BLaER1 treated with 17β-estradiol and CSF1 and Interleukin-3, amounts not matched to agents 10 nM and 100 nM (cell line): Measurements from ENCODE around the gene GREB1.

Experiments
- H3K27ac ChIP-seq, 11 experiments: shearing (Covaris generic); formaldehyde crosslinking; 2 replicates each; pipeline ENCODE4 v1.8.1; 2022
- H3K27me3 ChIP-seq, 11 experiments: shearing (Covaris generic); formaldehyde crosslinking; 2 replicates each; pipeline ENCODE4 v1.8.1; 2022
- H3K36me3 ChIP-seq, 11 experiments: shearing (Covaris generic); formaldehyde crosslinking; 2 replicates each; pipeline ENCODE4 v1.8.1; 2022
- H3K4me1 ChIP-seq, 10 experiments: shearing (Covaris generic); formaldehyde crosslinking; 2 replicates each; pipeline ENCODE4 v1.8.1; 2022
- H3K4me2 ChIP-seq, 11 experiments: shearing (Covaris generic); formaldehyde crosslinking; 2 replicates each; pipeline ENCODE4 v1.8.1; 2022
- H3K4me3 ChIP-seq, 10 experiments: shearing (Covaris generic); formaldehyde crosslinking; 2 replicates each; pipeline ENCODE4 v1.8.1; 2022
- H3K9ac ChIP-seq, 11 experiments: shearing (Covaris generic); formaldehyde crosslinking; 2 replicates each; pipeline ENCODE4 v1.8.1; 2022
- H3K9me3 ChIP-seq, 11 experiments: shearing (Covaris generic); formaldehyde crosslinking; replicated peaks in 1 of 11; 2 replicates each; pipeline ENCODE4 v1.8.1; 2022
- H4K20me1 ChIP-seq, 11 experiments: shearing (Covaris generic); formaldehyde crosslinking; 2 replicates each; pipeline ENCODE4 v1.8.1; 2022
- Cebpa-rat ChIP-seq, 11 experiments: shearing (Covaris generic); IDR thresholded peaks; 2 replicates each; pipeline ENCODE4 v1.8.1; 2022

Gene GREB1

DNA sequence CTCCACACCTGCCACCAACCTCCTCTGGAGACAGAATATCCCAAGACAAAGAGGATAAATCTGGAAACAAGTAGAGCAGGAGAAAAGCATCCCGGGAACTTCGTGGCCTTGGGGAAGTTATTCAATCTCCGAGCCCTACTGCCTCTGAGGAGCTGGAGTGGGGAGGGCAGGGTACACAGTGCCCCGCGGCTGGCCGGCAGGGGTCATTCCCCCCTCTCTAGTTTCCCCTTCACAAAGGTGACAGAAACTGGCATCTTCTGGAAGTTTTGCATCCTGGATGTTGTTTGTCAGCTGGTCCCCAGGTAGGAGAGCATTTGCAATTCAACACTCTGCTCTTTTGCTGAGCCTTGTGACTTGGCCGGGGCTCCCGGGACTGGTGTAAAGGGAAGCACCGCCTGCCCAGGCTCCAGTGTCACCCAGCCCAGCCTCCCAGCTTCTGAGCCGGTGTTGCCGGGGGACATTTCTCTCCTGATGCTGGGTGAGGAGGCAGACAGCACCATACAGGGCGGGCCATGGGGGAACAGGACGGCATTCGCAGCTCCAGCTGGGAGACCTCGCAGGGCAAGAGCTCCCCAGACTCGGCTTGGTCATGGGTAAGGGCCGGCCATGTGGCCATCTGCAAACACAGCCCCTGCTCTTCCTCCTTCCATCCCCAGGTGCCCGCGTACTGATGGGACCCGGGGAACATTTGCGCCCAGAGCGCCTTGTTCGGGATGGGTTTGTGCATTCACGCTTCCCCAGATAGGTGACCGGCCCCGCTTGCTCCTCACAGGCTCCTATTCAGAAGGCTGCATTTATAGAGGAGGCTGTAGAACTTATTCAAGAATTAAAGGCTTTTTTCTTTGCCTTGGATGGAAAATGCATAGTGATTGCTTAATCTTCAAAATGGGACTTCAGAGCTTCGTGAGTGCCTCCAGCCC is 143.6 kb downstream of the GREB1 start:
- no peak overlapping the region for H3K4me2 ChIP-seq
- H3K9ac ChIP-seq: no peak overlapping the region
- H3K4me3 ChIP-seq: no peak overlapping the region
- no peaks in the 10 kb centered on the region; a peak in 1 of 22 replicates for H3K27me3 ChIP-seq
- no peaks in the 10 kb centered on the region; a peak in 1 of 22 replicates for H4K20me1 ChIP-seq
- peaks cover 4 to 16% (median 10%) of the 10 kb centered on the region in 10 experiments; a peak in 17 of 20 replicates for H3K4me1 ChIP-seq
- TF ChIP-seq Cebpa-rat (IDR thresholded peaks at IDR 0.05): no peak
- H3K9me3 ChIP-seq: no peaks in the 10 kb centered on the region
- H3K36me3 ChIP-seq: no peaks in the 10 kb centered on the region
- no peak overlapping the region for H3K27ac ChIP-seq

DNA sequence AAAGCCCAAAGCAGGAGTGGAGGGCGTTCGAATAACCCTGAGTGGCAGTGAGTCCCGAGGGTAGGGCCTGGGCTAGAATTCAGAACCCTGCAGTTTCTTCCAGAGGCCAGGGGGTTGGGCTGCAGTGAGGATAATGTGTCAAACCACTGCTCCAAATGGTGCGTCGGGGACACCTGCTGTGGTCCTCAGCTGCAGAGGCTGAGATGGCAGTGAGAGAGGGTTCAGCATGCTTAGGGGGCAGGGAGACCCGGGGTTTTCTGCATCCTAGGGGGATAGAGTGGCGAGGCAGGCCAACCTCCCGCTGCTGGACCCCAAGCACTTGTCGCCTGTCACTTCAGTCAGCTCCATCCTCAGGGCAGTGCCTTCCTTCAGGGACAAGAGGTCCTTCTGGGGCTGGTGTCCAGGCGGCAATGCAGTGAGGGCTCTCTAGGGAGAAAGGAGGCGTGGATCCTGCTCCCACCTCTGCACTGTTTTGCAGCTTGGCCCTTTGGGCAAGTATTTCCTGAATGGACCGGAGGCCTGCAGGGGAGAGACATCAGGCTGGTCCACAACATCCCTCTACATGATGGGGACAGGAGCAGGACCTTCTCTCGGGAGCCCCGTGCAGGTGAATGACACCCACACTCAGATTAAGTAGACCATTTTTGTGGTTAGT is 144.6 kb downstream of the GREB1 start:
- Histone ChIP-seq H3K27ac (no peak overlapping the region), H3K9me3 (no peaks in the 10 kb centered on the region), H3K4me1 (peaks cover 0 to 13% (median 7%) of the 10 kb centered on the region in 10 experiments; a peak in 12 of 20 replicates), H3K4me3 (no peak overlapping the region), H3K36me3 (no peaks in the 10 kb centered on the region), H3K27me3 (no peaks in the 10 kb centered on the region; a peak in 1 of 22 replicates), H4K20me1 (no peaks in the 10 kb centered on the region; a peak in 1 of 22 replicates), H3K4me2 (no peak overlapping the region), H3K9ac (no peak overlapping the region)
- TF ChIP-seq Cebpa-rat (IDR thresholded peaks at IDR 0.05): no peak

DNA sequence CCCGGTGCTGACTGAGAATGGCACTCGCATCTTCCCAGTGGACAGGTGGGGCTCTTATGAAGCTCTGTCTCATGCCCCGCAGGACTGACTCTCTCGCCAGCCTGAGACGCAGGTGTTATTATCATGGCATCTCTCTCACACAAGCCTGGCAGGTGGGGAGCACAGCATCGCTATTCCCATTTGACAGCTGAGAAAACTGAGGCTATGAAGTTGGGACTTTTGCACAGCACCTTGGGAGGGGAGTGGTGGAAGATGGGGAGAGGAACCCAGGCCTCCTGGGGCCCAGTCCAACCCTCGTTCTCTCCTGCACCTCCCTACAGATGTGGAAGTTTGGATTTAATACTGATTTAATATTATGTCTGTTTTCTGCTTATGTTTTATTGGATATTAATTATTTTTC is 145.2 kb downstream of the GREB1 start:
- Histone ChIP-seq H3K27me3 (no peaks in the 10 kb centered on the region; a peak in 1 of 22 replicates), H3K27ac (no peak overlapping the region), H3K4me2 (no peak overlapping the region), H3K4me3 (no peak overlapping the region), H4K20me1 (no peaks in the 10 kb centered on the region; a peak in 1 of 22 replicates), H3K36me3 (no peaks in the 10 kb centered on the region), H3K9me3 (no peaks in the 10 kb centered on the region), H3K9ac (no peak overlapping the region), H3K4me1 (peaks cover 0 to 13% (median 7%) of the 10 kb centered on the region in 10 experiments; a peak in 10 of 20 replicates)
- TF ChIP-seq Cebpa-rat (IDR thresholded peaks at IDR 0.05): no peak

DNA sequence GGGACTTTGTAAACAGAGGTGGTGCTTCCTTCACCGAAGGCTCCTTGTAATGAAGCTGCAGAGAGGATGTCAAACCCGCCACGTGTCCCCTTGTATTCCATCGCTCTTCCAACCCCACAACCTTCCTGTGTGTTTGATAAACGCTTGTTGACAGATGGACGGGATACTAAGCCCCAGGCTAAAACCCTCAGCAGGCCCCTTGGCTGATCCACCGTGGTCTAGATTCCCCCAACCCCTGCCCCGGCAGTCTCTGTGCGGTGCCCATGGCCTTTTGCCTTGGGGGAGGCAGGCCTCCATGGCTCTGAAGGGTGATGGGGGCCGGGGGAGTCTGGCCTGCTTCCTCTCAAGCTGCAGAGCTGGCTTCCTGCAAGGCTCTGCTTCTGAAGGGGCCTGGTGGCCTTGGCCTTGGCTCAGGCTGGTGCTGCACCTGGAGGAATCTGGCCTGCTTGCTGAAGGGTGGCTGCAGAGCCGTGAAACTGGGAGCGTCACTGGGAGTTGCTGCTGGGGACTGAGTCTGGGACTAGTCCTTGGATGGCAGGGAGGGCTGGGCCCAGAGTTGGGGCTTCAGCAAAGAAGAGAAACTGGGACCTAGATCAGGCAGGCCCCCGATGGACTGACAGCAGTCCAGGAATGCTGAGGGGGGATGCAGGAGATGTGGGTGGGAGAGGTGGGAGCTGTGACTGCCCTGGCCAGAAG is 145.8 kb downstream of the GREB1 start:
- Histone ChIP-seq H3K27me3 (no peaks in the 10 kb centered on the region; a peak in 1 of 22 replicates), H3K36me3 (no peaks in the 10 kb centered on the region), H3K9ac (no peak overlapping the region), H3K4me2 (no peak overlapping the region), H4K20me1 (no peaks in the 10 kb centered on the region; a peak in 1 of 22 replicates), H3K27ac (no peak overlapping the region), H3K9me3 (no peaks in the 10 kb centered on the region), H3K4me3 (no peak overlapping the region), H3K4me1 (peaks cover 0 to 13% (median 7%) of the 10 kb centered on the region in 10 experiments; a peak in 10 of 20 replicates)
- TF ChIP-seq Cebpa-rat (IDR thresholded peaks at IDR 0.05): no peak

DNA sequence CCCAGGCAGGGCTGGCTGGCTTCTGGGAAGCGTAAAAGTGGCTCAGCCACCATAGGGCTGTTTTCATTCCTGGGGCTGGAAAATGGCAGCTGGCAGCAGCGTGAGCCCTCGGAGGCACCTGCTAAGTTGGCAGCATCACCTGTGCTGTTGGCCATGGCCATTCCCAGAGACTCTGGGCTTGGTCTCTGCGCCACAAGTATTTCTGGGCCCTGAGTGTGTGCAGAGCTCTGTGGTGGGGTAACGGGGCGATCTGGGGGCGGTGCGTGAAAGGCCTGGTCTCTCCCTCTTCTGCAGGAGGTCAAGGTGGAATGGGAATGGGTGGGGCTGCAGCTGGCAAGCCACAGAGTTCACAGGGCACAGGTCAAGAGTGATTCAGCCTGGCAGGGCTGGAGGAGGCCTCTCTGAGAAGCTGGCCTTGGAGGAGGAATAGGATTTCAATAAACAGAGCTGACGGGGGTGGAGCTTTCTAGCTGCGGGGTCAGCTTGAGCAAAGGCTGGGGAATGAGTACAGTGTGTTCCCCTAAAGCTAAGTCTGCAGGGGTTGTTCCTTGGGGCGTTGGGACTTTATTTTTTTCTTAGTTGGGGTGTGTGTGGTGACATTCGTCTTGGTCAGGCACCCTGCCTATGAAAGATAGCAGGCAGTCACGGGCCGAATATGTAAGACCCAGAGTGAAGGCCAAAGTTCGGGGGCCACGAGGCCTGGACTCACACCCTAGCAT is 146.5 kb downstream of the GREB1 start:
- H3K4me3 ChIP-seq: no peak overlapping the region
- H3K27me3 ChIP-seq: no peaks in the 10 kb centered on the region; a peak in 1 of 22 replicates
- no peak for TF ChIP-seq Cebpa-rat (IDR thresholded peaks at IDR 0.05)
- H4K20me1 ChIP-seq: no peaks in the 10 kb centered on the region; a peak in 1 of 22 replicates
- no peaks in the 10 kb centered on the region for H3K36me3 ChIP-seq
- H3K9me3 ChIP-seq: no peaks in the 10 kb centered on the region
- H3K4me1 ChIP-seq: peaks cover 0 to 13% (median 7%) of the 10 kb centered on the region in 10 experiments; a peak in 10 of 20 replicates
- H3K27ac ChIP-seq: no peak overlapping the region
- no peak overlapping the region for H3K4me2 ChIP-seq
- no peak overlapping the region for H3K9ac ChIP-seq

DNA sequence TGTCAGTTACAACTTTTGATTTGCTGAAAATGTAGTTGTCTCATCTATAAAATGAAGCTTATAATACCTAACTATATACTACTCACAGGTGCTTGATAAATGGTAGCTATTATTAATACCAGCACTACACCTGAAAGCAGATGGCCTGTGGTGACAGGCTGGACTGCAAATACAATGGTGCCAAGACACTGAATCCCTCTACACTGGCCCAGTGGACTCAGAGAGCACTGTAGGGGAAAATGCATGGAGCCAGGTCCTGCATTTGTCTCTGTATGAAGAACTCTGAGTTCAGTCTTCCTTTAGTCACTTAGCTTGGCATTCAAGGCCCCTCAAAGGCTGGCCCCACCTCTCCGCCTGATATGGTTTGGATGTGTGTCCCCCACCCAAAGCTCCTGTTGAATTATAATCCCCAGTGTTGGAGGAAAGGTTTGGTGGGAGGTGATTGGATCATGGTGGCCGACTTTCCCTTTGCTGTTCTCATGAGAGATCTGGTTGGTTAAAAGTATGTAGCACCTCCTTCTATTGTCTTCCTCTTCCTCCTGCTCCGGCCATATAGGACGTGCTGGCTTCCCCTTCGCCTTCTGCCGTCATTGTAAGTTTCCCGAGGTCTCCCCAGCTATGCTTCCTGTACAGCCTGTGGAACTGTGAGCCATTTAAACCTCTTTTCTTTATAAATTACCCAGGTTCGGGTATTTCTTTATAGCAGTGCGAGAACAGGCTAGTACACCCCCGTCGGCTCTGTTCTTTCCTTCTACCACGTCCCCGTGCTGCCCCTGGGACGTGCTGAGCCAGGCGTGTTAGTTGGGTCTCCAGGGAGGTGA is 147.3 kb downstream of the GREB1 start:
- H3K4me1 ChIP-seq: peaks cover 0 to 13% (median 7%) of the 10 kb centered on the region in 10 experiments; a peak in 10 of 20 replicates
- no peaks in the 10 kb centered on the region for H3K36me3 ChIP-seq
- H4K20me1 ChIP-seq: no peaks in the 10 kb centered on the region; a peak in 1 of 22 replicates
- no peaks in the 10 kb centered on the region; a peak in 1 of 22 replicates for H3K27me3 ChIP-seq
- no peak overlapping the region for H3K4me3 ChIP-seq
- H3K4me2 ChIP-seq: no peak overlapping the region
- H3K9ac ChIP-seq: no peak overlapping the region
- H3K9me3 ChIP-seq: no peaks in the 10 kb centered on the region
- TF ChIP-seq Cebpa-rat (IDR thresholded peaks at IDR 0.05): no peak
- H3K27ac ChIP-seq: no peak overlapping the region

DNA sequence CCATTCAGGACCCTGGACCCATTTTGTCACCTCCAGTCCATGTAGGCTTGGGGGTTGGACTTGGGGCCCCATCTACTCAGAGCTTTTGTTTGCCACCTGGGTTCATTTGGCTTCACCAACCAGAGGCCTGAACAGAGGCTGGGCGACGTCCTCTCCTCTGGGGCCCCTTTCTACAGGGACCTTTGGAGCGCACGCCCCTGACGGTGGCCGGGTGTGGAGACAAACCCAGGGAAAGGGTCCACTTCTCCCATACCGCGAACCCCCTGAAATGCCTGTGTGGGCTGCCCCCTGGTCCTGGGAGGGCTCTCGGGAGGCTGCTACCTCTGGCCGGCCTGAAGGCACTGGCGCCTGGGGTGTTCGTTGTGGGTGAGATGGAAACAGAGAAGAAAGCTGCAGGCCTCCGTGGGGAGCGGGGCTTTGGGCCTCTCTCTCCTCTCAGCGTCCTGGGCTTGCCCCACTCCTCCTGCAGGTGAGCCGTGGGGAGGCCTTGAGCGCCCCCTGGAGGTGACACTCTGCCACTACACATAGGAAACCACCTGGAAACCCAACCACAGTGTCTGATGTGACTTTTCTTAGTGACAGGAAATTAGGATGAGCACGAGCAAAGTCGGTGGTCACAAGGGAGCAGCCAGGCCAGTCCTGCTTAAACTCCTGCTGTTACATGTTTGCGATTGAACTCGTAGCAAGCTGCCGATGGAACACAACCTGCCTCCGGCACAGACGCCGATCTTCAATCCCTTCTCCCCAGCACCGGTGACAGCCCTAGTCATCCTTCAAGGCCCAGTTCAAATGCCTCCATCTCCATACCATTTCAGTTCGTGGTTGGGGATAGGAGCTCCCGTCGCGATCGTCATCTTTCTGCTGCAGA is 148.1 kb downstream of the GREB1 start:
- Histone ChIP-seq H3K4me3 (no peak overlapping the region), H3K4me2 (peak overlapping the region in 6 of 11 experiments; percentile 14 to 44 (median 30); a peak in 6 of 22 replicates), H3K27me3 (no peaks in the 10 kb centered on the region; a peak in 1 of 22 replicates), H3K9me3 (no peaks in the 10 kb centered on the region), H3K4me1 (peaks cover 0 to 13% (median 7%) of the 10 kb centered on the region in 10 experiments; a peak in 10 of 20 replicates), H4K20me1 (no peaks in the 10 kb centered on the region; a peak in 1 of 22 replicates), H3K9ac (no peak overlapping the region), H3K27ac (no peak overlapping the region), H3K36me3 (no peaks in the 10 kb centered on the region)
- no peak for TF ChIP-seq Cebpa-rat (IDR thresholded peaks at IDR 0.05)
